Stimulated activated naive CD4-positive, alpha-beta T cell (primary cell): ENCODE measurements around the gene UBE2J2.
A peak's percentile ranks its signal among the peaks of the same experiment; 100 is the strongest.
"Not testable (repeated sequence)": the region's sequence is repeated elsewhere in the genome, so short reads cannot be mapped to it uniquely, and the experiment has no call there.

ENCODE experiments used
- DNase-seq, 6 experiments: peaks; one replicate each; lab custom pipeline; 2025; lab: John Stamatoyannopoulos, UW

The UBE2J2 gene

GRCh38 chr1:1255611-1256010 is 18.0 kb downstream of the UBE2J2 start:
- DNase-seq = no peak

GRCh38 chr1:1255078-1255477 is 18.6 kb downstream of the UBE2J2 start:
- DNase-seq = no peak

- no peak for DNase-seq
These were observed 19.0 kb downstream of the UBE2J2 start for GRCh38 chr1:1254667-1254998.

GRCh38 chr1:1253972-1254666 is 19.5 kb downstream of the UBE2J2 start:
- no peak for DNase-seq

- no peak for DNase-seq
These were observed 20.3 kb downstream of the UBE2J2 start for GRCh38 chr1:1253314-1253713.

GRCh38 chr1:1250786-1251284 is 22.8 kb downstream of the UBE2J2 start:
- peak in 5 of 6 experiments; percentile 36 to 64 (median 56) for DNase-seq

- DNase-seq = not testable (repeated sequence)
These were observed 25.4 kb downstream of the UBE2J2 start for GRCh38 chr1:1248009-1248913.

GRCh38 chr1:1247341-1247913 is 26.2 kb downstream of the UBE2J2 start:
- no peak for DNase-seq

- no peak for DNase-seq
These were observed 26.9 kb downstream of the UBE2J2 start, which contains the start of gene C1QTNF12 for GRCh38 chr1:1246577-1247340. Gene C1QTNF12, minus strand, starts transcription at chr1:1246722. Its CDS starts 32 bp downstream, at chr1:1246690.

GRCh38 chr1:1245817-1246576 is 27.7 kb downstream of the UBE2J2 start:
- DNase-seq = no peak

- no peak for DNase-seq
These were observed 28.4 kb downstream of the UBE2J2 start for GRCh38 chr1:1245178-1245816.

GRCh38 chr1:1244192-1244811 is 29.4 kb downstream of the UBE2J2 start:
- DNase-seq = no peak

- DNase-seq = no peak
These were observed 29.9 kb downstream of the UBE2J2 start for GRCh38 chr1:1243807-1244191.

- DNase-seq = no peak
These were observed 30.4 kb downstream of the UBE2J2 start for GRCh38 chr1:1243266-1243660.

GRCh38 chr1:1242461-1243265 is 31.0 kb downstream of the UBE2J2 start:
- no peak for DNase-seq

- DNase-seq = no peak
These were observed 31.9 kb downstream of the UBE2J2 start for GRCh38 chr1:1241588-1242219.

GRCh38 chr1:1240822-1241587 is 32.6 kb downstream of the UBE2J2 start:
- no peak for DNase-seq

- no peak for DNase-seq
These were observed 33.3 kb downstream of the UBE2J2 start for GRCh38 chr1:1240348-1240732.
